A375 (cell line): Measurements from ENCODE around the gene RPS27L. TPM values are rescaled to one million over a fixed set of nuclear protein-coding genes. Genes with fewer than 3 reads are reported as not detected.

Experiments
- total RNA-seq: library from RNA; depleted of rRNA; stranded (reverse); fragments of >200 nt; shearing (Covaris generic); gene quantifications from 2 replicates; pipeline ENCODE4 v1.2.3, GENCODE V29; 2014; rRNA removed

RPS27L gene
- 118 and 154 TPM in 2 replicates for total RNA-seq

GRCh38 chr15:63157118-63157843 lies at the start of gene RPS27L:
TSS of gene RPS27L (minus strand) at chr15:63157477. CDS start at chr15:63157405, 72 bp downstream.

GRCh38 chr15:63188926-63189871 lies 31.9 kb upstream of the RPS27L start, which contains the start of gene RAB8B:
TSS of gene RAB8B (plus strand) at chr15:63189606. CDS start at chr15:63189625, 19 bp downstream.

GRCh38 chr15:63121382-63122001 lies 35.8 kb downstream of the RPS27L start, which contains the start of gene LACTB:
TSS of gene LACTB (plus strand) at chr15:63121861. CDS start at chr15:63121872, 11 bp downstream.

Other genes starting within 250 kb of the RPS27L start
- gene TPM1, start 114.7 kb downstream of the RPS27L start, total RNA-seq: 199 and 211 TPM in 2 replicates
- 6.1 and 14.1 TPM in 2 replicates for gene LACTB, start 35.6 kb downstream of the RPS27L start, total RNA-seq
- 9.6 and 17.6 TPM in 2 replicates for gene RAB8B, start 32.1 kb upstream of the RPS27L start, total RNA-seq
- gene APH1B, start 120.1 kb upstream of the RPS27L start, total RNA-seq: 1.6 and 1.8 TPM in 2 replicates
- 0.40 and 0.57 TPM in 2 replicates for gene CA12, start 224.4 kb upstream of the RPS27L start, total RNA-seq